OCI-LY1 (cell line): ENCODE measurements around the gene ISCU.

Experiments used
- H2AFZ ChIP-seq: fragments of 200-600 bp; sonication (generic), shearing (Covaris generic); 2 replicates; pipeline ENCODE4 v1.6.0; 2014; ENCODE audit warnings: antibody characterized with exemption, mild to moderate bottlenecking, low read length
- H3F3A ChIP-seq: fragments of 200-600 bp; sonication (generic), shearing (Covaris generic); 2 replicates; pipeline ENCODE4 v1.6.0; 2014; ENCODE audit warnings: mild to moderate bottlenecking, antibody characterized with exemption, low read length, moderate library complexity; ENCODE audit not compliant: insufficient read depth
- H3K27ac ChIP-seq: fragments of 200-600 bp; sonication (generic); 2 replicates; pipeline ENCODE4 v1.5.1; 2014; ENCODE audit warnings: low read length, mixed run types, mild to moderate bottlenecking, low read depth; ENCODE audit not compliant: poor library complexity, severe bottlenecking
- H3K27me3 ChIP-seq: fragments of 200-600 bp; sonication (generic); 2 replicates; pipeline ENCODE4 v1.6.0; 2014; ENCODE audit warnings: antibody characterized with exemption, mild to moderate bottlenecking, low read length, moderate library complexity; ENCODE audit not compliant: insufficient read depth
- H3K36me3 ChIP-seq: fragments of 200-600 bp; sonication (generic); 2 replicates; pipeline ENCODE4 v1.6.1; 2014; ENCODE audit warnings: mild to moderate bottlenecking, antibody characterized with exemption, low read length, moderate library complexity, mixed read lengths; ENCODE audit not compliant: insufficient read depth
- H3K4me1 ChIP-seq: fragments of 200-600 bp; sonication (generic); 2 replicates; pipeline ENCODE4 v1.5.1; 2014; ENCODE audit warnings: mild to moderate bottlenecking, low read length, moderate library complexity; ENCODE audit not compliant: insufficient read depth, severe bottlenecking
- H3K4me2 ChIP-seq: fragments of 200-600 bp; sonication (generic), shearing (Covaris generic); 2 replicates; pipeline ENCODE4 v1.6.1; 2014; ENCODE audit warnings: low read length
- H3K4me3 ChIP-seq: fragments of 200-600 bp; sonication (generic); 2 replicates; pipeline ENCODE4 v1.5.1; 2014; ENCODE audit warnings: low read length, low read depth, mild to moderate bottlenecking, mixed read lengths; ENCODE audit not compliant: poor library complexity, severe bottlenecking
- H3K79me2 ChIP-seq: fragments of 200-600 bp; shearing (Covaris generic); 2 replicates; pipeline ENCODE4 v1.6.1; 2016; ENCODE audit warnings: mixed run types, low read length, mixed read lengths; ENCODE audit not compliant: insufficient read depth
- H3K9ac ChIP-seq: fragments of 200-600 bp; sonication (generic), shearing (Covaris generic); 2 replicates; pipeline ENCODE4 v1.6.1; 2014; ENCODE audit warnings: mild to moderate bottlenecking, low read length, mixed read lengths
- H3K9me2 ChIP-seq: fragments of 200-600 bp; sonication (generic), shearing (Covaris generic); 2 replicates; pipeline ENCODE4 v1.6.1; 2014; ENCODE audit warnings: low read depth, mild to moderate bottlenecking, low read length, mixed read lengths
- H3K9me3 ChIP-seq: fragments of 200-600 bp; shearing (Covaris generic); 2 replicates; pipeline ENCODE4 v1.6.1; 2014; ENCODE audit warnings: low read length, mixed read lengths
- H4K20me1 ChIP-seq: fragments of 200-600 bp; sonication (generic), shearing (Covaris generic); 2 replicates; pipeline ENCODE4 v1.6.0; 2016; ENCODE audit warnings: mild to moderate bottlenecking, low read length; ENCODE audit not compliant: insufficient read depth
- EZH2 ChIP-seq: fragments of 200-600 bp; sonication (generic), shearing (Covaris generic); IDR thresholded peaks from 2 replicates; pipeline ENCODE4 v1.8.0; 2017; ENCODE audit warnings: borderline replicate concordance, mixed run types, mild to moderate bottlenecking, antibody characterized with exemption, low read length, moderate library complexity, mixed read lengths
- TF ChIP-seq, protein P1 (sequence below): fragments of 200-600 bp; sonication (generic), shearing (Covaris generic); IDR thresholded peaks from 2 replicates; pipeline ENCODE4 v1.5.1; 2017; ENCODE audit warnings: mild to moderate bottlenecking, antibody characterized with exemption, low read length, moderate library complexity, mixed read lengths

Gene ISCU

DNA sequence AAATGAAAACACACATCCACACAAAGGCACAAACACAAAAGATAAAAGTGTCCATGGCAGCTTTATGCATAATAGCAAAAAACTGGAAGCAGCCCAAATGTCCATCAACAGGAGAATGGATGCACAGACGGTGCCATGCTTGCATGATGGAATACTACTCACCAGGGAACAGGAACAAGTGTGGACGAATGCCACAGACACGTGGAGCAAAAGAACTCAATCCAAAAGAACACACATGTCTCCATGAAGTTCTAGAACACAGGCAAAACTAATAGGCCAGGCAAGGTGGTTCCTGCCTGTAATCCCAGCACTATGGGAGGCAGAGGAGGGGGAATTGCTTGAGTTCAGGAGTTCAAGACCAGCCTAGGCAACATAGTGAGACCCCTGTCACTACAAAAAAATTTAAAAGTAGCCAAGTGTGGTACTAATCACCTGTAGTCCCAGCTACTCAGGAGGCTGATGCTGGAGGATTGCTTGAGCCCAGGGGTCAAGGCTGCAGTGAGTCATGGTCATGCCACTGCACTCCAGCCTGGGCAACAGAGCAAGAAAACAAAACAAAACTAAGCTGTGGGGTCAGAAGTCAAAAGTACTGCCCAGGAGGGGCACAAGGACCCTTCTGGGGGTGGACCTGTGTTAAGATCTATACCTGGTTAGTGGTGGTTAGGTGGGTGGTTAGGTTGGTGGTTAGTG, 42.7 kb downstream of the ISCU start:
- TF ChIP-seq, protein P1, sequence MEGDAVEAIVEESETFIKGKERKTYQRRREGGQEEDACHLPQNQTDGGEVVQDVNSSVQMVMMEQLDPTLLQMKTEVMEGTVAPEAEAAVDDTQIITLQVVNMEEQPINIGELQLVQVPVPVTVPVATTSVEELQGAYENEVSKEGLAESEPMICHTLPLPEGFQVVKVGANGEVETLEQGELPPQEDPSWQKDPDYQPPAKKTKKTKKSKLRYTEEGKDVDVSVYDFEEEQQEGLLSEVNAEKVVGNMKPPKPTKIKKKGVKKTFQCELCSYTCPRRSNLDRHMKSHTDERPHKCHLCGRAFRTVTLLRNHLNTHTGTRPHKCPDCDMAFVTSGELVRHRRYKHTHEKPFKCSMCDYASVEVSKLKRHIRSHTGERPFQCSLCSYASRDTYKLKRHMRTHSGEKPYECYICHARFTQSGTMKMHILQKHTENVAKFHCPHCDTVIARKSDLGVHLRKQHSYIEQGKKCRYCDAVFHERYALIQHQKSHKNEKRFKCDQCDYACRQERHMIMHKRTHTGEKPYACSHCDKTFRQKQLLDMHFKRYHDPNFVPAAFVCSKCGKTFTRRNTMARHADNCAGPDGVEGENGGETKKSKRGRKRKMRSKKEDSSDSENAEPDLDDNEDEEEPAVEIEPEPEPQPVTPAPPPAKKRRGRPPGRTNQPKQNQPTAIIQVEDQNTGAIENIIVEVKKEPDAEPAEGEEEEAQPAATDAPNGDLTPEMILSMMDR: no peak
- no peak for TF ChIP-seq EZH2
- no peak overlapping the region for H3K27ac ChIP-seq
- H4K20me1 ChIP-seq: no peaks in the 10 kb centered on the region
- H3K4me1 ChIP-seq: no peaks in the 10 kb centered on the region
- H3K36me3 ChIP-seq: no peaks in the 10 kb centered on the region
- H3K9me3 ChIP-seq: no peaks in the 10 kb centered on the region
- H3K79me2 ChIP-seq: no peaks in the 10 kb centered on the region
- H3K9me2 ChIP-seq: no peaks in the 10 kb centered on the region
- no peak overlapping the region for H3K4me3 ChIP-seq
- H3K9ac ChIP-seq: no peak overlapping the region
- no peaks in the 10 kb centered on the region for H3F3A ChIP-seq
- no peaks in the 10 kb centered on the region for H3K27me3 ChIP-seq
- H3K4me2 ChIP-seq: no peak overlapping the region
- H2AFZ ChIP-seq: no peak overlapping the region

DNA sequence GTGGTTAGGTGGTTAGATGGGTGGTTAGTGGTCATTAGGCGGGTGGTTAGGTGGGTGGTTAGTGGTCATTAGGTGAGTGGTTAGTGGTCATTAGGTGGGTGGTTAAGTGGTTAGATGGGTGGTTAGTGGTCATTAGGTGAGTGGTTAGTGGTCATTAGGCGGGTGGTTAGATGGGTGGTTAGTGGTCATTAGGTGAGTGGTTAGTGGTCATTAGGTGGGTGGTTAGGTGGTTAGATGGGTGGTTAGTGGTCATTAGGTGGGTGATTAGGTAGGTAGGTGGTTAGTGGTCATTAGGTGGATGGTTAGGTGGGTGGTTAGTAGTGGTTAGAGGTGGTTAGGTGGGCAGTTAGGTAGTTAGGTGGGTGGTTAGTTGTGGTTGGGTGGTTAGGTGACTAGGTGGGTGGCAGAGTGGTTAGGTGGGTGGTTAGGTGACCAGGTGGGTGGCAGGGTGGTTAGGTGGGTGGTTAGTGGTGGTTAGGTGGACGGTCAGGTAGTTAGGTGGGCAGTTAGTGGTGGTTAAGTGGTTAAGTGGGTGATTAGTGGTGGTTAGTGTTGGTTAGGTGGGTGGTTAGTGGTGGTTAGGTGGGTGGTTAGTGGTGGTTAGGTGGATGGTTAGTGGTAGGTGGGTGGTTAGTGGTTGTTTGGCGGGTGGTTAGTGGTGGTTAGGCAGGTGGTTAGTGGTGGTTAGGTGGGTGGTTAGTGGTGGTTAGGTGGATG, 43.5 kb downstream of the ISCU start:
- Histone ChIP-seq H4K20me1 (no peaks in the 10 kb centered on the region), H3K4me1 (no peaks in the 10 kb centered on the region), H3K9ac (no peak overlapping the region), H3K9me2 (no peaks in the 10 kb centered on the region), H3K4me2 (no peak overlapping the region), H3K79me2 (no peaks in the 10 kb centered on the region), H3F3A (no peaks in the 10 kb centered on the region), H3K27ac (no peak overlapping the region), H3K36me3 (no peaks in the 10 kb centered on the region), H3K9me3 (no peaks in the 10 kb centered on the region), H3K4me3 (no peak overlapping the region), H3K27me3 (no peaks in the 10 kb centered on the region), H2AFZ (no peak overlapping the region)
- TF ChIP-seq, protein P1: no peak
- TF ChIP-seq EZH2: no peak

DNA sequence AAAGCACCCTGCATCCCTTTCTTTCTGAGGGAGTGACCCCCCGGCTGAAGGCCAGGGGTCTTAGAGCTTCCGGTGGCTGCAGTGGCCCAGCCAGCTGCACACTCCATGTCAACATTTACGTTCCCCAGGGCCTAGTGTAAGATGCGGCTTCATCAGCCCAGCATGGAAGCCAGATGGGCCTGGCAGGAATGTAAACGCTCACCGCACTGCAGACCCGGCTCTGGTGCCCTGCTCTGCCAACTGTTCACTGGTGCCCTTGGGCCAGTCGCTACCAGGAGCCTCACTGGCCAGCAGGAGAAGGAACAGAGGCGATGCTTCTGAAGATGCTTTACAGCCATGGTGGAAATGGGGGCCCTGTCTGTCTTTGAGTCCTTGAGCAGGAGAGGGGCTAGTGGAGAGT, 44.1 kb downstream of the ISCU start:
- Histone ChIP-seq H3K79me2 (no peaks in the 10 kb centered on the region), H3K4me1 (no peaks in the 10 kb centered on the region), H4K20me1 (no peaks in the 10 kb centered on the region), H3K9ac (no peak overlapping the region), H2AFZ (no peak overlapping the region), H3K27me3 (no peaks in the 10 kb centered on the region), H3K36me3 (no peaks in the 10 kb centered on the region), H3K27ac (no peak overlapping the region), H3K9me2 (no peaks in the 10 kb centered on the region), H3F3A (no peaks in the 10 kb centered on the region), H3K4me3 (no peak overlapping the region), H3K9me3 (no peaks in the 10 kb centered on the region), H3K4me2 (no peak overlapping the region)
- TF ChIP-seq, protein P1: no peak
- TF ChIP-seq EZH2: no peak
